ENCODE results near the gene BIRC6. TPM values are rescaled to one million over a fixed set of nuclear protein-coding genes. Genes with fewer than 3 reads are reported as not detected.
"Not testable (repeated sequence)": the region's sequence is repeated elsewhere in the genome, so short reads cannot be mapped to it uniquely, and the experiment has no call there.

Gene BIRC6
- total RNA-seq, 1 donor from 2014 or later, result 98.5 TPM

GRCh38 chr2:32504877-32505478 lies 148.2 kb downstream of the BIRC6 start:
- no peak for DNase-seq (ENCODE audit: low read depth)

DNA sequence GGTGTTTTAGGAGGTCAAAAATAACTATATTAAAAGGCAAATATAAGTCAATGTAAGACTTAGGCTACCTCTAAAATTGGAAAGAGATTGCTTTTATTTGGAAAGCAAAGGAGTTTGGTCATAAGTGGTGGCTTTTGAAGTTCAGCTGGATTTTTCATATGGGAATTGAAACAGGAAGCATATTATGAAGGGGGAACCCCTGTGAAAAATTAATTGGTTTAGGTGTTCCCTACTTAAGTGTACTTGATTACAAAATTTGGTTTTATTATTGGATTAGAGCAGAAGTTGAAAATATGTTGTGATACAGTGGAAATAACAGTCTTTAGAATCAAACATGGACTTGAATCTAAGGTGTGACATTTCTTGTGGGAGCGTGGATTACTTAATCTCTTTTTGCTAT lies 149.6 kb downstream of the BIRC6 start:
- DNase-seq (ENCODE audit: low read depth), result no peak

- no peak for DNase-seq (ENCODE audit: low read depth)
These were observed 158.1 kb downstream of the BIRC6 start for GRCh38 chr2:32514946-32515345.

GRCh38 chr2:32516567-32516966 lies 159.7 kb downstream of the BIRC6 start:
- no peak for DNase-seq (ENCODE audit: low read depth)

- no peak for DNase-seq (ENCODE audit: low read depth)
These were observed 165.9 kb downstream of the BIRC6 start for GRCh38 chr2:32522770-32523169.

DNA sequence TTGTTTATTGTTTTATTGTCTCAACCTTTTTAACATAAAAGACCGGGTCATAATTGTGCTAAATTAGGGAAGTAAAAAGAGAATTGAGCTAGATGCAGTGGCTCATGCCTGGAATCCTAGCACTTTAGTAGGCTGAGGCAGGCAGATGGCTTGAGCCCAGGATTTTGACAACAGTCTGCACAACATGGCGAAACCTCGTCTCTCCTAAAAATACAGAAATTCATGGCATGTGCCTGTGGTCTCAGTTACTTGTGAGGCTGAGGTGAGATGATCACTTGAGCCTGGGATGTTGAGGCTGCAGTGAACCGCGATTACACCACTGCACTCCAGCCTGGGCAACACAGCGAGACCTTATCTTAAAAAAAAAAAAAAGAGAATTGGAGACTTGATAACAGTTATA lies 166.9 kb downstream of the BIRC6 start:
- DNase-seq (ENCODE audit: low read depth), result peak; percentile 62

DNA sequence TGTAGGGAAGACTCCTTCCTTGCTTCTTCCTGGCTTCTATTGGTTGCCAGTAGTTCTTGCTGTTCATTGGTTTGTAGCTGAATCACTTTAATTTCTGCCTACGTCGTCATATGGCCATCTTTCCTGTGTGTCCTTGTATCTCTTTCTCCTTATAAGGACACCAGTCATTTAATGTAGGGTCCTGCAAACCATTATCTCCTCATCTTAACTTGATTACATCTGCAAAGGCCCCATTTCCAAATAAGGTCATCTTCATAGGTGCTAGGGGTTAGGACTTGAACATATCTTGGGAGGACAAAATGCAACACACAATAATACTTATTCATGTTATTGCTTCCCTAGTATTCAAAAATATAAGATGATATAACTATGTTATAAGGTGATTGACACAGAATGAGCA lies 175.5 kb downstream of the BIRC6 start:
- DNase-seq (ENCODE audit: low read depth), result no peak

DNA sequence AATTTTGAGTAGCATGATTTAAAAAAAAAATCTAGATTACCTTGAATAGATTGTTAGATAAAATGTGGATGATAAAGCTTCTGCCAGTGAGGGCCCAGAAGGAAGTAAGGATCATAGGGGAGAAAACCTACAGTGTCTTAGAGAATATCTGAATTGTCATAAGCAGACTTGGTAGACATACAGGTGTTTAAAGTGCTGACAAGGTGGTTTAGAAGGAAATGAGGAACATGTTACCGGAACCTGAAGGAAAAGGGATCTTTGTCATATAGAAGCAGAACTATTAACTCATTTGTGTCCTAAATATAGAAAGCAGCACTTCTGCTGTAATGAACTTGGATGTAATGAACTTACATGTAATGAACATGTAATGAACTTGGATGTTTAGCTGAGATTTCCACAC lies 176.1 kb downstream of the BIRC6 start:
- no peak for DNase-seq (ENCODE audit: low read depth)

DNA sequence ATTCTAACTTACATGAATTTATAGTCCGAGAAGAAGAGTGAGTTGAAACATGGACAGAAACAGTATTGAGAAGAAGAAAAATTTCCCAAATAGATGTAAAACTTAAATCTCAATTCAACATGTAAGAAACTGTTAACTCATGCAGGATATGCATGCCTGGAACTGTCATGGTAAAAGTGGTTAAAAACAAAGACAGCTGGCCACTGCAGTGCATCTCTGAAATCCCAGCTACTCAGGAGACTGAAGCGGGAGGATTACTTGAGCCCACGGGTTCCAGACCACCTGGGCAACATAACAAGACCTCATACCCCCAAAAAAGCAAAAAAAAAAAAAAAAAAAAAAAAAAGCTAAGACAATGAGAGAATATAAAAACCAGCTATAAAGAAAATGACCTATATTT lies 178.0 kb downstream of the BIRC6 start:
- DNase-seq (ENCODE audit: low read depth), result peak; percentile 24

- no peak for DNase-seq (ENCODE audit: low read depth)
These were observed 181.9 kb downstream of the BIRC6 start for GRCh38 chr2:32538735-32539134.

DNA sequence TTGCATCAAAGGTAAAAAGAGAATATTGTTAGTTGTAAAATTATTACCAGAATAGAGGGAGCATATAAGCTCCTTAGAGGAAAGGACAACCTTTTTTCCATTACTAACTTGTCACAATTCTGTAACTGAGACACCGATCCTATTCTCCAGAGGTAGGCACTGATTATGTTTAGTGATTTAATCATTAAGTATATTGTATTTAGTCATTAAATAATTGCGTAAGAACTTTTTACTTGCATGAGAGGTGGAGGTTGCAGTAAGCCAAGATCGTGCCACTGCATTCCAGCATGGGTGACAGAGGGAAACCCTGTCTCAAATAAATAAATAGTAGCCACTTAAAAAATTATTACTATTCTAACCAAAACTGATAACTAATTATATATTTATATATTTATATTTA lies 195.7 kb downstream of the BIRC6 start:
- DNase-seq (ENCODE audit: low read depth), result not testable (repeated sequence)

- peak; percentile 26 for DNase-seq (ENCODE audit: low read depth)
These were observed 197.1 kb downstream of the BIRC6 start for GRCh38 chr2:32553829-32554432.

- no peak for DNase-seq (ENCODE audit: low read depth)
These were observed 201.7 kb downstream of the BIRC6 start for GRCh38 chr2:32558492-32558891.

DNA sequence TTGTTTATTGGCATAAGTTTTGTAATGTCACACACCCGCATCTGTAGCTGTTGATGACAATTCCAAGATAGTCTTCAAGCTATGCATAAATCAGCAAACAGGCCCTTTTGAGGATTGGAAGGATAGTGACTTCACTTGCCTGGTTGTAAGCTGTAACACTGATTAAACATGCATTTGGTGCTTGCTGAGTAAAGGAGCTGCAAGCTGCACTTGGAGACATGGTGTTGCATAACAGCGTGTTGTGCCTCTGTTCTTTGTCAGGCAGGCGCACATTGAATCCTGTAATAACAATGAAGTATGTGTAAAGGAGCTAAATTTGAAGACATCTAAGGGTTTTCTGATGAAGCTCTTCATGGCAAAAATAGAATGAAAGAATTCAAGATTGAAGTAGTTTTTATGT lies 202.3 kb downstream of the BIRC6 start:
- DNase-seq (ENCODE audit: low read depth), result no peak

DNA sequence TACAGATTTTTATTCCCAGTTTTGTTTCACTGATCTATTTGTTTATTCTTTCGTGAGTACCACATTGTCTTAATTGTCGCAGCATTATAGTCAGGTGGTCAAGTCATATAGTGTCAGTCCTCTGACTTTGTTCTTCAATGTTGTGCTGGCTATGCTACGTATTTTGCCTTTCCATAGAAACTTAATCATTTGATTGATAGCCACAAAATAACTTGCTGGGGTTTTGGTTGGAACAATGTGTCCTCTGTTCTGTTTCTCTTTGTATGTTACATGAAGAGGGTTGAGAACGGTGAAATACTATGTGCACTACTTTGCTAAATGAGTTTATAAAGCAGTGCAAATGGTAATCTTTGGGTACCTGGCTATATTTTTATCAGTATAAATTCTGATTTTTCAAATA lies 206.1 kb downstream of the BIRC6 start:
- no peak for DNase-seq (ENCODE audit: low read depth)

- DNase-seq (ENCODE audit: low read depth), result no peak
These were observed 207.7 kb downstream of the BIRC6 start for GRCh38 chr2:32564417-32565035.

- no peak for DNase-seq (ENCODE audit: low read depth)
These were observed 209.1 kb downstream of the BIRC6 start for GRCh38 chr2:32565902-32566301.

GRCh38 chr2:32572030-32572429 lies 215.2 kb downstream of the BIRC6 start:
- no peak for DNase-seq (ENCODE audit: low read depth)

DNA sequence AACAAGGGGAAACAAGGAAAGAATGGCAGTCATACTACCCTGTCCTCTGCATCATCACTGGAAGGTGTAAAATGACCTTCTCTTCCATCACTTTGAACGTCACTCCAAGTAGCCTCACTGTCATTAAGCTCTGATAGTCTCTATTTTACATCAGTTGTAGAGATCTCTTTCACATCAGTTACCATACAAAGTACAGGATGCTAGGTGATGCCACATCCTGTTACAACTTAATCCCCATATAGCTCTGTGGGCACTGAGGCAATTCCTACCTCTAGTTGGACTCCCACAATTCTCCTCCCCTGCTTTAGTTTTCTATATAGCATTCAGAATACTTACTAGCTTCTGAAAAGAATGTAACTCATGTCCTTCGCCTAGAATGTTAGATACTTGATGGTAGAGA lies 215.9 kb downstream of the BIRC6 start:
- DNase-seq (ENCODE audit: low read depth), result no peak

DNA sequence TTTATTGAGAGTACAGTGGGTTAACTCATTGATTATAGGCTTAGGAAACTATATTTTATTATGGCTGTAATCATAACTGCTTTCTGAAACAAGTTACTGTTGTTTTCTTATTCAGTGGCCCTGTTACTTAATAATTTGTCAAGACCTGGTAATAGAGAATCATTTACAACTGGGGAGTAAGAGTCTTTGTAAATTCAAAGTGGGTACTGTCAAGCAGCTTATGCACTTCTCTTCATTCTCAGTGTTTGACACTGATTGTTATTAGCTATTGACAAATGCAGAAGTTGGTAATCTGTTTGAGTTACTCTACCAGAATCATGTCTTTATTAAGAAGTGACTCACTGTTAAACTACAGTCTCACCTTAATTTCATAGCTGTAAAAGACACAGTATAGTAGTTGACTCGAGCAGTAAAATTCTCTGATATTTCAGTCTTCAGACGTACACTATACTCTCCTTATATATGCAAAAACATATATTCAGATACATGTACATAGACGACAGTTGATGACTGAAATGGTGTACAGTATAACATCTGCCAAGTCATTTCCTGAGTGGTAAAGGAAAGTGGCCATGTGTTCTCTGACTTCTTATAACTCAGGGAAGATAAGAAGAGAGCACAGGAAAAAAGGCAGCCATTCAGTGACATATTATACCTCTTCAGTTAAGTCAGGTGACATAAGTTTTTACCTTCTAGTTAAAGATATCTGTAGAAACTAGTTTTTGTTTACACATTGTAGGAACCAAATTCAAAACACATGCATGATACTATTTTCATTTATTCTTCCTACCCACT lies 235.0 kb downstream of the BIRC6 start:
- DNase-seq (ENCODE audit: low read depth), result no peak

GRCh38 chr2:32594573-32594972 lies 237.8 kb downstream of the BIRC6 start:
- DNase-seq (ENCODE audit: low read depth), result no peak

DNA sequence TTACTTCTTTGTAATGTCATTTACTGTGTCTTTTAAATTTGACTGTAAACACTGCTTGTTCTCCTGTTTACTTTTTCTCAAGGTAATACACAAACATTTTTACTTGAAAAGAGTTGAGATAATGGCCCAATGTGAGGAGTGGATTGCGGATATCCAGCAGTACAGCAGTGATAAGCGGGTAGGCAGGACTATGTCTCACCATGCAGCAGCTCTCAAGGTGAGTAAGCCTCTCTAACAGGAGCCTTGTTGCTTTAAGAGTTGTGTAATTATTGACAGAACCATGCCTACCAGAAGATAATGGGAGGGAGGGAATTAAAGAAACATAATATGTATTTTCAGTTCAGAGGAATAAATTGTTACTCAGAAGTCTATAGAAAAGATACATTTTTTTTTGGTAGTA lies 254.5 kb downstream of the BIRC6 start:
- no peak for DNase-seq (ENCODE audit: low read depth)
